Natural killer cell treated with Interleukin-12 subunit alpha and Interleukin-12 subunit beta and Interleukin-15 and Interleukin-18, amount 100 ng/mL, for 72 hours (primary cell): ENCODE measurements around the gene MAFG. TPM values are rescaled to one million over a fixed set of nuclear protein-coding genes. Genes with fewer than 3 reads are reported as not detected.
A peak's percentile ranks its signal among the peaks of the same experiment; 100 is the strongest.

ENCODE experiments used
- ATAC-seq, 2 donors: fragments of 150-1000 bp; cut with Tn5 transposase in 1 of 2; sonication (Bioruptor Pico), chemical (Tn5 transposase) in 1 of 2; 2 replicates each; pipeline ENCODE4 v1.10.0; 2021
- DNase-seq: peaks from one replicate; pipeline ENCODE4 v3.0.0; 2022; ENCODE audit warnings: low spot score
- H3K27ac Mint-ChIP-seq, 2 donors: 1 replicate in 1 of 2; 2 replicates in 1 of 2; pipeline ENCODE4 v1.8.0; 2022; ENCODE audit warnings: mixed read lengths in 2 of 2, mild to moderate bottlenecking in 1 of 2, moderate library complexity in 1 of 2
- H3K27me3 Mint-ChIP-seq, 2 donors: 1 replicate in 1 of 2; 2 replicates in 1 of 2; pipeline ENCODE4 v1.8.0; 2022; ENCODE audit warnings: mixed read lengths in 2 of 2
- H3K36me3 Mint-ChIP-seq: one replicate; pipeline ENCODE4 v1.8.0; 2022; ENCODE audit warnings: mixed read lengths
- H3K4me1 Mint-ChIP-seq, 2 donors: 1 replicate in 1 of 2; 2 replicates in 1 of 2; pipeline ENCODE4 v1.8.0; 2022; ENCODE audit warnings: low read depth in 2 of 2, mixed read lengths in 2 of 2, mild to moderate bottlenecking in 1 of 2
- H3K4me3 Mint-ChIP-seq: one replicate; pipeline ENCODE4 v1.8.0; 2022; ENCODE audit warnings: mixed read lengths
- H3K9me3 Mint-ChIP-seq: 2 replicates; pipeline ENCODE4 v1.8.0; 2022; ENCODE audit warnings: mixed read lengths
- total RNA-seq, 2 donors: library from RNA; stranded (reverse); gene quantifications; one replicate each; pipeline ENCODE4 v1.2.3, GENCODE V29; 2022

Gene MAFG
- total RNA-seq, 2 donors from 2014 or later = 26.7 to 49.4 TPM

DNA sequence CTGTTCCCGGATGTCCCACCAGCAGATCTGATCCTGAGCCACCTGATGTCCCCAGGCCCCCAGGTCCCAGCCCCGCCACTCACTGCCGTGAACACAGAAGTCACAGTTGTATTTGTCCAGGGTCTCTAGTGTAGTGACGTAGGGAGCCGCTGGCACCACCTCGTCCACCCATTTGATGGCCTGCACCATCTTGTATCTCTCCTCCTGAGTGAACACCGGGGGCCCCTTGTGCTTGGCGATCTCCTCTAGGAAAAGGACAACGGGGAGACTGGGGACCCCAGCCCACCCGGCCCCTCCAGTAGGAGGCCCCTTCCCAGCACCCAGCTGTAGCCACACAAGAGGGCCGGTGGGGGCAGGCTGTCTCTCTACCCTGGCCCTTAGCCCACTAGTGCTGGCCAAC, 18.7 kb downstream of the MAFG start:
- no peak overlapping the region for H3K27ac Mint-ChIP-seq
- no peaks in the 10 kb centered on the region for H3K9me3 Mint-ChIP-seq
- peaks cover 0 to 5% of the 10 kb centered on the region in 2 donors for H3K4me1 Mint-ChIP-seq
- ATAC-seq (no peak), DNase-seq (peak; percentile 52)
- H3K36me3 Mint-ChIP-seq = peaks cover 6% of the 10 kb centered on the region
- no peak overlapping the region for H3K4me3 Mint-ChIP-seq
- H3K27me3 Mint-ChIP-seq = no peaks in the 10 kb centered on the region

DNA sequence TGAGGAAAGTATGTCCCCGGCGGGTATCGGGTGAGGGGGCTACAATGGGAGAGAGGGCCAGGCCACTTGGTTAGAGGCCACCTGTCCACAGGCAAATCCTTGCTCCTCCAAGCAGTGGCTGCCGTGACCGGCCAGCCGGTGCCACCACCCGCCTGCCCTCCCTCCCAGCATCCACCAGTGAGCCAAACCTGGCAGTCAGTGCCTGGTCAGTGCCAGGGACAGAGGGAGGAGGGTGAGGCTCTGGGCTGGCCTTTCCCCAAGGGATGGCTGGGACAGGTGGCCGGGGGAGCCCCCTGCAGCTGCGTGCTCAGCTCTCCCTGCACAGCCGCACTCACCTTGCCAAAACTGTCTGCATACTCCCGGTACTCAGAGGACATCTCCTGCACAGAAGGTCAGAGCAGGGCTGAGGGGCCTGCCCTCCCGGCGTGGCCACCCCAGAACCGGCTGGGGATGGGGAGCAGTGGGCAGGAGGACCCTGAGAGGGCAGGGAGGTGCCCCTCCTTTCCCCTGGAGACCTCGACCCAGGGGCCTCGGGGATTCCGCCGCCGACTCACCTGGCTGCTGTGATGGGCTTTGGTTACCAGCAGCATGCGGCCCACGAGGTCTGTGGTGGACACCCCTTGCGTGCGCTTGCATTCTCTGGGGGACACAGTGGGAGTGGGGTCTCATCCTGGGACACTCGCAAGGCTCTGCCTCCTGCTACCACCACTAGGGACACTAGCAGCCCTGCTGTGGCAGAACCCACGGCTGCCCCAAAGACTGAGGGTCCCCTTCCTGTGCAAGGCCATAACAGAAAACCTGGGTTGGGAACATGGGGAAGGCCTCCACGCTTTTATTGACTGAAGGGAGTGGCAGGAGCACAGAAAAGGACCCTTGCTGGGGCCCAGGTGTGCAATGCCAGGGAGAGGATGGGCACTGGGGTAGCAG, 20.1 kb downstream of the MAFG start:
- H3K4me1 Mint-ChIP-seq = no peaks in the 10 kb centered on the region
- H3K4me3 Mint-ChIP-seq = no peak overlapping the region
- ATAC-seq = no peak
- H3K9me3 Mint-ChIP-seq = no peaks in the 10 kb centered on the region
- no peak overlapping the region for H3K27ac Mint-ChIP-seq
- peak; percentile 56 for DNase-seq
- no peaks in the 10 kb centered on the region for H3K36me3 Mint-ChIP-seq
- H3K27me3 Mint-ChIP-seq = no peaks in the 10 kb centered on the region

DNA sequence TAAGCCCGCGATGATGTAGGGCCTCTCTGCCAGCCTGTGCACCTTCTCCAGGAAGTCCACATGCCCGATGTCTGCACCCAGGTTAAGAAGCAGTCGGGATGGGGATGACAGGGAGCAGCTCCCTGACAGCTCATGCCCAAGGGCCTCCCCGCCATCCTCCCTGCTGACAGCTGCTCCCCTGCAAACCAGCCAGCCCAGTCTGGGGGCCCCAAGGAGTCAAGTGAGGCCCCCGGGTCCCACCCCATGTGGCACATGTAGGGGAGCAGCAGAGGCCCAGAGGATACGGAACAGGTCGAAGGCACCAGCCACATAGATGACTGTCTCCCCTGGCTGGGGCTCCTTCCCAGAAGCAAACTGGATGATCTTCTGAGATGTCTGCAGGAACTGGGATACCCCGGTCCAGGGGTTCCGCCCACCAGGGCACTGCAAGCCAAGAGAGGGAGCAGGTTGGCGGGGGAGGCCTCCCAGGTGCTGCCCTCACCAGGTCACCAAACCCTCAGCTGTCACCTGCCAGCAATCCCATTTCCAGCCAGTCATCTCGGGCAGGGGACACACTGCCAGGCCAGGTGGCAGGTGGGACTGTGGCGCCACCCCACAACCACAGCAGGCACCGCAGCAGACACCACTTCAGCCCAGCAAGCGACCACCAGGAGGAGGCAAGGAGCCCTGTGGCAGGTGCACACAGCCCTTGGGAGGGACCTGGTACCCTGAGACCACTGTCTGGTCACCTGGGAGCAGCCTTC, 20.9 kb downstream of the MAFG start:
- Mint-ChIP-seq H3K9me3 (no peaks in the 10 kb centered on the region), H3K27ac (no peak overlapping the region), H3K4me1 (no peaks in the 10 kb centered on the region), H3K4me3 (no peak overlapping the region), H3K36me3 (no peaks in the 10 kb centered on the region), H3K27me3 (no peaks in the 10 kb centered on the region)
- DNase-seq = peak; percentile 44
- ATAC-seq = no peak

DNA sequence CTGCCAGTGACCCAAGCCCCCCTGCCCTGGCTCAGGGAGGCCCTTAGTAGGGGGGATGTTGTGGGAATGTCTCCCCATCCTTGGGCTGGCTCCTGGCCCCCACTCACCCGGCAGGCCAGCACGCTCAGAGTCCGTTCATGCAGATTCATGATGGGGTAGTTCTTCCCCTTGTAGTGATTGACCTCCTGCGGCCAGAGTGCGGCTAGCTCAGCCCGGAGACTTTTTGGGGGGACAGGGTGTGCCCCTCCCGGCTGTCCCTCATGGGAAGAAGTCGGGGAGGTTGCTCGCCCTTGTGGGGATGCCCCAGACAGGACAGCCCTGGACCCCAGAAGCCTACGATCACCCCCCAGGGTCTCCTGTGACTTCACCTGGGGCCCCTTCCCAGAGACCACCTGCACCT, 21.5 kb downstream of the MAFG start:
- Mint-ChIP-seq H3K4me3 (no peak overlapping the region), H3K27ac (no peak overlapping the region), H3K27me3 (peaks cover 0 to 2% of the 10 kb centered on the region in 2 donors), H3K36me3 (no peaks in the 10 kb centered on the region), H3K9me3 (no peaks in the 10 kb centered on the region), H3K4me1 (peaks cover 0 to 2% of the 10 kb centered on the region in 2 donors)
- ATAC-seq (no peak), DNase-seq (no peak)

DNA sequence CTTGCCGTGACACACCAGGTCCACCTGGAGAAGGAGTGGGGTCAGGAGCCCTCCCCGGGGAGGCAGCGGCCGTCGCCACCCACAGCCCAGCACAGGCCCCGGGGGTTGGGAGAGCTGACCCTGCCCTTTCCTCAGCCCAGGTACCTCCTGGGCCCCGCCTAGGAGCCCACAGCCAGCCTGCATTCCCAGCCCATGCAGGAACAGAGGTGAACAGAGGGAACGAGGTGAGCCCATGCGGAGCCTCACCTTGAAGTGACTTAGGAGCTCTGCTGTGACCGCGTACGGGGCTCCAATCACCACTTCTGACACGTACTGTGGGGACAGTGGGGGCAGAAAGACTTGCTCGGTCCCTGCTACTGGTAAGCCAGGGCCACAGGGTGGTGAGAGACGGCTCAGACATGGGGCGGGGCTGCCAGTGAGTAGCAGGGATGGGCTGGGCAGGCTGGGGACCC, 22.1 kb downstream of the MAFG start:
- Mint-ChIP-seq H3K4me3 (no peak overlapping the region), H3K4me1 (peaks cover 0 to 5% of the 10 kb centered on the region in 2 donors), H3K36me3 (no peaks in the 10 kb centered on the region), H3K27me3 (peaks cover 0 to 5% of the 10 kb centered on the region in 2 donors), H3K27ac (no peak overlapping the region), H3K9me3 (no peaks in the 10 kb centered on the region)
- DNase-seq (no peak), ATAC-seq (no peak)

DNA sequence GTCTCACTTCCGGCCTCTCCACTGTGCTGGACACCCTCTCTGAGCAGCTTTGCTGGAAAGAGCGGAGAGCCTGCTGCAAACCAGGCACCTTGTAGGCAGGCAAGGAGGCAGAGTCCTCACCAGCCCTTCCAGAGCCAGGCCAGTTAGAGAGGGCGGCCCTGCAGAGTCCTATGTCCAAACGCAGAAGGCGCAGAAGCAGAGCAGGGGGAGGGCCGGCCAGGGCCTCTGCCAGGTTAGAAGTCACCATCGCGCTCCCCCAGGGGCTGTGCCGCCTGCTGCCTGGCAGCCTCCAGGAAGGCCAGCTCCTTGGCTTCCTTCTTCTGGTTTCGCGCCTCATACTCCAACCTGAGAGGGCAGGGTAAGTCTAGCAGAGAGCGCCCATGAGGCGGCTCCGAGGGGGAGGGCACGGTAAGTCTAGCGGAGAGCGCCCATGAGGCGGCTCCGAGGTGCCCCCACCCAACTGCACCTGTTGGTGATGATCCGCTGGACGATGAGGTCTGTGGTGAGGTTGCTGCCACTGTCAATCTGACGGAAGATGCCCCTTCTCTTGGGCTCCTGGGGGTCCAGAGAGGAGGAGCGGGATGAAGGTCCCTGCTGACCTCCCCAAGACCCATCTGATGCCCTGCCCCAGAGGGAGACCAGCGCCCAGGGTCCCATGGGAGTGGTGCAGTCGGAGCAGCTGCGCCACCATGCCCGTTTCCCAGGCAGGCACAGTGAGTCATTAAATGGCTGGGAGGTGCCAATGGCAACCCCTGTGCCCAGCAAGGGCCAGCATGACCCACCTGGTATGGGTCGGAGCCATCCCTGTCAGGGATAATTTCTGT, 22.7 kb downstream of the MAFG start:
- H3K27ac Mint-ChIP-seq = no peak overlapping the region
- peaks cover 0 to 5% of the 10 kb centered on the region in 2 donors for H3K4me1 Mint-ChIP-seq
- no peak for DNase-seq
- H3K27me3 Mint-ChIP-seq = peaks cover 0 to 5% of the 10 kb centered on the region in 2 donors
- H3K36me3 Mint-ChIP-seq = no peaks in the 10 kb centered on the region
- ATAC-seq = no peak
- no peaks in the 10 kb centered on the region for H3K9me3 Mint-ChIP-seq
- no peak overlapping the region for H3K4me3 Mint-ChIP-seq

DNA sequence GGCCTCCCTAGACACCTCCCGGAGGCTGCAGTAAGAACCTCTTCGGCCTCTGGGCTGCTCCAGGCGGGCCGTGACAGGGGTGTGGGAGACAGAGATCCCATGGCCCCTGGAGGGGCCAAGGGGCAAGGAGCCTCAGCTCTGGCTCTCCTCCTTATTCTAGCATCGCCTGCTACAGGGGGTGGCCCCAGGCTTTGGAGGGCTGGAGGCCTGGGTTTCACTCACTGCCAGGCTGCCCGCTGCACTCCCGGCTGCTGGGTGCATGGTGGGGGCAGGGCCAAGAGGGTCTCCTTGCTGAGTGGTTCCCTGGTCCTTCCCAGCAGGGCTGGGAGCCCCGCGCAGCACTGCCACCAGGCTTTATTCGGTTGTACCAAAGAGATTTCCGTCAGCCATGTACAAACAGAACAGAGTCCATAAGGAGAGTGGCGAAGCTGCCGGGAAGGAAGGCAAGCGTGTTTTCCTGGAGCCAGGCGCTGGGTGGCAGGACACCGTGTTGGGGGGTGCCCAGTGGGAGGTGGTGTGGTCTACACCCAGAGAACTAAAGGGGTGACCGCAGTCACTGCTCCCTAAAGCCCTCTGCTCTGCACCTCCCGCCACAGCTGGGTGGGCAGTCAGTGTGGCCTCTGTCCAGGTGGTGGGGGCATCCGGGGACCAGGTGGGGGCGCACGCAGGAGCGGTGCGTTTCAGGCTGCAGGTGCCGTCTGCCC, 23.5 kb downstream of the MAFG start:
- H3K4me1 Mint-ChIP-seq = peaks cover 0 to 5% of the 10 kb centered on the region in 2 donors
- H3K27me3 Mint-ChIP-seq = peaks cover 0 to 5% of the 10 kb centered on the region in 2 donors
- no peak overlapping the region for H3K4me3 Mint-ChIP-seq
- DNase-seq (no peak), ATAC-seq (no peak)
- no peaks in the 10 kb centered on the region for H3K9me3 Mint-ChIP-seq
- H3K36me3 Mint-ChIP-seq = no peaks in the 10 kb centered on the region
- H3K27ac Mint-ChIP-seq = no peak overlapping the region

DNA sequence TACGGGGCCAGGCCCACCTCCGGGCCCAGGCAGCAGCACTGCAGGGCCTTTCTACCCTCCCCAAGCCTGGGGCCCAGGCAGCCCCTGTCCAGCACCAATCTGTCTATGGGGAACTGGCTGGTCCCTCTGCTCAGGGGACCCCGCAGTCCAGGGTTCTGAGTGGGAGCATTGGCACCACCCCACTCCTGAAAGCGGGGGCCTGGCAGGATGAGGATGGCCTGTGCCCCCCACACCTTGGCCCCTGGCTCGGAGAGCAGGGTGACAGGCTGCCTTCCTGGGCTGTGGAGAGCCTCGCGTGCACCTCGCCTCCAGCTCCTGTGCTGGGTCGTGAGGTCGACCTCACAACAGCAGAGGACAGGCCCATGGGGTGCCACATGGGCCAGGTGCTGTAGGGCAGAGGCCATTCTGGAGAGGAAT, 24.1 kb downstream of the MAFG start:
- H3K4me3 Mint-ChIP-seq = no peak overlapping the region
- DNase-seq = no peak
- H3K27ac Mint-ChIP-seq = no peak overlapping the region
- no peaks in the 10 kb centered on the region for H3K9me3 Mint-ChIP-seq
- H3K27me3 Mint-ChIP-seq = peaks cover 0 to 5% of the 10 kb centered on the region in 2 donors
- H3K4me1 Mint-ChIP-seq = peaks cover 0 to 5% of the 10 kb centered on the region in 2 donors
- no peak for ATAC-seq
- H3K36me3 Mint-ChIP-seq = no peaks in the 10 kb centered on the region

DNA sequence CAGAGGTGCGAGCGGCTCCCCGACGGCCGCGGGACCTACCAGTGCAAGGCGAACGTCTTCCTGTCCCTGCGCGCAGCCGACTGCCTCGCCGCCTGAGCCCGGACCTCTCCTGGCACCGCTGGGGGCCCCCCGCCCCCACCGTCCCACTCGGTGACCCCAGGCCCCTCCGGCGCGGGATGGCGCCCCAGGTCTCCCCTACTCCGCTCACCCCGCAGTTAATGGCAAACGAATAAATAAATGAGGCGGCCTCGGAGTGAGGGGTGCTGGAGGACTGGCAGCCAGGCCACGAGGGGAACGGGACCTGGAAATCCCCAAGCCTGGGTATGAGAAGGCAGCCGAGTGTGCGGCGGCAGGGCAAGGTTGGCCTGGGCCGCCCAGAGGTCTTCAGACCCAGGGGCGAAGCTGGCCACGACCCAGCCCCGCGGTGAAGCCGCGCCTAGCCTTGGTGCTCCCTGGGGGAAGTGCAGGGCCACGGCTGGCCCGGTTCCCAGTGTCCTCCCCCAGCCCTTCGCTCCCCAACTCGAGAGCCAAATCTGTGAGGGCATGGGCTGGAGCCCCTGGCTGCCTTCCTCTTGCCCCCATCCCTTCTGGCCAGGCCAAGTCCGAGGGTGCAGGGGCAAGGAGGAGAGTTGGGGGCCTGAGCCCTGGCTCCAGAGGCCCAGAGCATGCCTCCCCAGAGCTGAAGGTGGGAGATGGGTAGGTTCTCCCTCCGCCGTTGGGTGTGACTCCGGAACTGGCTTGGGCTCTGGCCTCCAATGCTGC, 24.7 kb downstream of the MAFG start:
- DNase-seq = no peak
- Mint-ChIP-seq H3K4me1 (peaks cover 0 to 5% of the 10 kb centered on the region in 2 donors), H3K36me3 (no peaks in the 10 kb centered on the region), H3K4me3 (no peak overlapping the region), H3K9me3 (no peaks in the 10 kb centered on the region), H3K27ac (no peak overlapping the region), H3K27me3 (peaks cover 0 to 5% of the 10 kb centered on the region in 2 donors)
- ATAC-seq = peak; percentile 22 to 29

DNA sequence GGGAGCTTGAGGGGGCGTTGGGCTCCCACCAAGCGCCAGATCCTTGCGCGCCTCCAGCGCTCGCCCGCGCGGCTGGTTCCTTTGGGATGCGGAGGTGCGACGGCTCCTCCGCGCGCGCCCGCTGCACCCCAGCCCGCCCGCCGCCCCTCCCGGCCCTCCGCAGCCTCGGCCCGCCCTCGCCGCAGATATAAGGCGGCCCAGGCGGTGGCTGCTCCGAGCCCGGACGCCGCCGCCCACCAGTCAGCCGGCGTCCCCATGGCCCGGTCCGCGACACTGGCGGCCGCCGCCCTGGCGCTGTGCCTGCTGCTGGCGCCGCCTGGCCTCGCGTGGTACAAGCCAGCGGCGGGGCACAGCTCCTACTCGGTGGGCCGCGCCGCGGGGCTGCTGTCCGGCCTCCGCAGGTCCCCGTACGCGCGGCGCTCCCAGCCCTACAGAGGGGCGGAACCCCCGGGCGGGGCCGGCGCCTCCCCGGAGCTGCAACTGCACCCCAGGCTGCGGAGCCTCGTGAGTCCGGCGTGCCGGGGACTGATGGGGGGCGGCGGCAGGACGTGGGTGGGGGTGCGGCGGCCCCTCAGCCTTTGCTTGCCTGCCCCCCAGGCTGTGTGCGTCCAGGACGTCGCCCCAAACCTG, 25.4 kb downstream of the MAFG start, which contains the start of gene NPB:
Gene NPB (plus strand): TSS at position 216 of the 630 bp plus-strand sequence. CDS start 40 bp downstream, at position 256.
- Mint-ChIP-seq H3K4me1 (peaks cover 0 to 5% of the 10 kb centered on the region in 2 donors), H3K27ac (no peak within 1 kb of the TSS), H3K9me3 (no peaks in the 10 kb centered on the region), H3K27me3 (peaks cover 0 to 5% of the 10 kb centered on the region in 2 donors), H3K4me3 (no peak within 1 kb of the TSS), H3K36me3 (no peaks in the 10 kb centered on the region)
- ATAC-seq (peak; percentile 64 to 72), DNase-seq (no peak)

DNA sequence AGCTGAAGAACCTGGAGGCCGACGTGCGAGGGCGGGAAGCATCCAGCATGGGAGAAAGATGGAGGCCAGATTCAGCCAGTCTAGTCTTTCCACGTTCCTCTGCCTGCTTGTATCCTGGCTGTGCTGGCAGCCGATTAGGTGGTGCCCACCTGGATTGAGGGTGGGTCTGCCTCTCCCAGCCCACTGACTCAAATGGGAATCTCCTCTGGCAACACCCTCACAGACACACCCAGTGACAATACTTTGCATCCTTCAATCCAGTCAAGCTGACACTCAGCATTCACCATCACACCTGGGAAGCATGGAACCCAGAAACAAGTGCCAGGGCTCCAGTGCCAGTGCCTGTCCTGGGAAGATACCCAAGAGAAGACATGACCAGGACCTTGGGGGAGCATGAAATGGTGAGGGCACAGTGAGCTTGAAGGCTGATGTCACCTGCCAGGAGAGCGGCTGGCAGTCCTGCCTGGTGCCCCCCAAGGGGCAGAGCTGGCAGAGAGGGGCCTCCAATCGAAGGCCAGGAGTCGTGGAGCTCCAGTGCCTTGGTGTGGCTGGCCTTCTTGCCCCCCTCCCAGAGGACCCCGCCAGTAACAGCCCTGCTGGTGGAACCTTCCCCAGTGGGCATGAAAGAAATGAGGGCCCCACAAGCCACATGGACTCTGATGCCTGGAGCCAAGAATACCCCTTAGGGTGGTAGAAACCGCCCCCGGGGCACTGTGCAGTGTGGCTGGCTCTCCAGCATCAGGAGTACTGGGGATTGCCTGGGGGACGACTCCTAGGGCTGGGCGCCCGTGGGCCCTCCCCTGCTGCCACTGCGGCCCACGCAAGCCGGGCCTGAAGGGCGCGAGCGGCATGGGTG, 26.1 kb downstream of the MAFG start:
- Mint-ChIP-seq H3K27ac (no peak overlapping the region), H3K4me3 (peak overlapping the region; percentile 12), H3K4me1 (peaks cover 0 to 5% of the 10 kb centered on the region in 2 donors), H3K27me3 (peaks cover 0 to 5% of the 10 kb centered on the region in 2 donors), H3K36me3 (no peaks in the 10 kb centered on the region), H3K9me3 (no peaks in the 10 kb centered on the region)
- no peak for ATAC-seq
- no peak for DNase-seq
